ENCODE measurements around the gene MYO16.

The MYO16 gene

GRCh38 chr13:109093998-109094397, 464.6 kb downstream of the MYO16 start:
- no peaks in the 10 kb centered on the region for H3K36me3 ChIP-seq (ENCODE audit: control insufficient read depth, insufficient read depth, low read length)
- no peaks in the 10 kb centered on the region for H3K4me1 ChIP-seq (ENCODE audit: control insufficient read depth, insufficient read depth, low read length)
- H3K27me3 ChIP-seq (ENCODE audit: control insufficient read depth, insufficient read depth, low read length), result no peaks in the 10 kb centered on the region
- no peaks in the 10 kb centered on the region for H3K9me3 ChIP-seq (ENCODE audit: control insufficient read depth, insufficient read depth, low read length)
- no peak overlapping the region for H3K4me3 ChIP-seq (ENCODE audit: low read depth, low read length)
- H3K9ac ChIP-seq (ENCODE audit: low read depth, low read length), result no peak overlapping the region

GRCh38 chr13:109095126-109095525, 465.7 kb downstream of the MYO16 start:
- Histone ChIP-seq H3K9me3 (ENCODE audit: control insufficient read depth, insufficient read depth, low read length) (no peaks in the 10 kb centered on the region), H3K4me1 (ENCODE audit: control insufficient read depth, insufficient read depth, low read length) (no peaks in the 10 kb centered on the region), H3K36me3 (ENCODE audit: control insufficient read depth, insufficient read depth, low read length) (no peaks in the 10 kb centered on the region), H3K4me3 (ENCODE audit: low read depth, low read length) (no peak overlapping the region), H3K27me3 (ENCODE audit: control insufficient read depth, insufficient read depth, low read length) (no peaks in the 10 kb centered on the region), H3K9ac (ENCODE audit: low read depth, low read length) (no peak overlapping the region)

- Histone ChIP-seq H3K27me3 (ENCODE audit: control insufficient read depth, insufficient read depth, low read length) (no peaks in the 10 kb centered on the region), H3K4me1 (ENCODE audit: control insufficient read depth, insufficient read depth, low read length) (no peaks in the 10 kb centered on the region), H3K9ac (ENCODE audit: low read depth, low read length) (no peak overlapping the region)
Measured at GRCh38 chr13:109096101-109096500, 466.7 kb downstream of the MYO16 start.

GRCh38 chr13:109100705-109101304, 471.4 kb downstream of the MYO16 start:
- no peaks in the 10 kb centered on the region for H3K9me3 ChIP-seq (ENCODE audit: control insufficient read depth, insufficient read depth, low read length)
- H3K4me3 ChIP-seq (ENCODE audit: low read depth, low read length), result no peak overlapping the region
- no peak overlapping the region for H3K9ac ChIP-seq (ENCODE audit: low read depth, low read length)
- no peaks in the 10 kb centered on the region for H3K4me1 ChIP-seq (ENCODE audit: control insufficient read depth, insufficient read depth, low read length)
- H3K36me3 ChIP-seq (ENCODE audit: control insufficient read depth, insufficient read depth, low read length), result no peaks in the 10 kb centered on the region
- no peaks in the 10 kb centered on the region for H3K27me3 ChIP-seq (ENCODE audit: control insufficient read depth, insufficient read depth, low read length)

More at GRCh38 chr13:109096101-109096500, 466.7 kb downstream of the MYO16 start:
- H3K4me3 ChIP-seq (ENCODE audit: low read depth, low read length), result no peak overlapping the region
- H3K9me3 ChIP-seq (ENCODE audit: control insufficient read depth, insufficient read depth, low read length), result no peaks in the 10 kb centered on the region
- no peaks in the 10 kb centered on the region for H3K36me3 ChIP-seq (ENCODE audit: control insufficient read depth, insufficient read depth, low read length)

GRCh38 chr13:109101550-109102144, 472.2 kb downstream of the MYO16 start:
- H3K4me1 ChIP-seq (ENCODE audit: control insufficient read depth, insufficient read depth, low read length), result no peaks in the 10 kb centered on the region
- H3K9me3 ChIP-seq (ENCODE audit: control insufficient read depth, insufficient read depth, low read length), result no peaks in the 10 kb centered on the region
- no peak overlapping the region for H3K9ac ChIP-seq (ENCODE audit: low read depth, low read length)
- H3K27me3 ChIP-seq (ENCODE audit: control insufficient read depth, insufficient read depth, low read length), result no peaks in the 10 kb centered on the region
- no peak overlapping the region for H3K4me3 ChIP-seq (ENCODE audit: low read depth, low read length)
- H3K36me3 ChIP-seq (ENCODE audit: control insufficient read depth, insufficient read depth, low read length), result no peaks in the 10 kb centered on the region

GRCh38 chr13:109105899-109106298, 476.5 kb downstream of the MYO16 start:
- Histone ChIP-seq H3K36me3 (ENCODE audit: control insufficient read depth, insufficient read depth, low read length) (no peaks in the 10 kb centered on the region), H3K9me3 (ENCODE audit: control insufficient read depth, insufficient read depth, low read length) (no peaks in the 10 kb centered on the region), H3K4me3 (ENCODE audit: low read depth, low read length) (no peak overlapping the region), H3K4me1 (ENCODE audit: control insufficient read depth, insufficient read depth, low read length) (no peaks in the 10 kb centered on the region), H3K9ac (ENCODE audit: low read depth, low read length) (no peak overlapping the region), H3K27me3 (ENCODE audit: control insufficient read depth, insufficient read depth, low read length) (no peaks in the 10 kb centered on the region)

- no peaks in the 10 kb centered on the region for H3K36me3 ChIP-seq (ENCODE audit: control insufficient read depth, insufficient read depth, low read length)
- no peaks in the 10 kb centered on the region for H3K9me3 ChIP-seq (ENCODE audit: control insufficient read depth, insufficient read depth, low read length)
- no peaks in the 10 kb centered on the region for H3K4me1 ChIP-seq (ENCODE audit: control insufficient read depth, insufficient read depth, low read length)
- H3K4me3 ChIP-seq (ENCODE audit: low read depth, low read length), result no peak overlapping the region
- H3K27me3 ChIP-seq (ENCODE audit: control insufficient read depth, insufficient read depth, low read length), result no peaks in the 10 kb centered on the region
- H3K9ac ChIP-seq (ENCODE audit: low read depth, low read length), result no peak overlapping the region
Measured at GRCh38 chr13:109110159-109110558, 480.7 kb downstream of the MYO16 start.

GRCh38 chr13:109111141-109111540, 481.7 kb downstream of the MYO16 start:
- Histone ChIP-seq H3K27me3 (ENCODE audit: control insufficient read depth, insufficient read depth, low read length) (no peaks in the 10 kb centered on the region), H3K4me1 (ENCODE audit: control insufficient read depth, insufficient read depth, low read length) (no peaks in the 10 kb centered on the region), H3K9me3 (ENCODE audit: control insufficient read depth, insufficient read depth, low read length) (no peaks in the 10 kb centered on the region), H3K36me3 (ENCODE audit: control insufficient read depth, insufficient read depth, low read length) (no peaks in the 10 kb centered on the region), H3K4me3 (ENCODE audit: low read depth, low read length) (no peak overlapping the region), H3K9ac (ENCODE audit: low read depth, low read length) (no peak overlapping the region)

GRCh38 chr13:109113427-109113826, 484.0 kb downstream of the MYO16 start:
- Histone ChIP-seq H3K4me1 (ENCODE audit: control insufficient read depth, insufficient read depth, low read length) (no peaks in the 10 kb centered on the region), H3K9me3 (ENCODE audit: control insufficient read depth, insufficient read depth, low read length) (no peaks in the 10 kb centered on the region), H3K27me3 (ENCODE audit: control insufficient read depth, insufficient read depth, low read length) (no peaks in the 10 kb centered on the region), H3K9ac (ENCODE audit: low read depth, low read length) (no peak overlapping the region), H3K4me3 (ENCODE audit: low read depth, low read length) (no peak overlapping the region), H3K36me3 (ENCODE audit: control insufficient read depth, insufficient read depth, low read length) (no peaks in the 10 kb centered on the region)

- H3K9ac ChIP-seq (ENCODE audit: low read depth, low read length), result no peak overlapping the region
- H3K9me3 ChIP-seq (ENCODE audit: control insufficient read depth, insufficient read depth, low read length), result no peaks in the 10 kb centered on the region
- no peaks in the 10 kb centered on the region for H3K4me1 ChIP-seq (ENCODE audit: control insufficient read depth, insufficient read depth, low read length)
- H3K4me3 ChIP-seq (ENCODE audit: low read depth, low read length), result no peak overlapping the region
- no peaks in the 10 kb centered on the region for H3K27me3 ChIP-seq (ENCODE audit: control insufficient read depth, insufficient read depth, low read length)
- no peaks in the 10 kb centered on the region for H3K36me3 ChIP-seq (ENCODE audit: control insufficient read depth, insufficient read depth, low read length)
Measured at GRCh38 chr13:109114162-109114561, 484.8 kb downstream of the MYO16 start.

GRCh38 chr13:109114991-109115390, 485.6 kb downstream of the MYO16 start:
- H3K4me3 ChIP-seq (ENCODE audit: low read depth, low read length), result no peak overlapping the region
- H3K36me3 ChIP-seq (ENCODE audit: control insufficient read depth, insufficient read depth, low read length), result no peaks in the 10 kb centered on the region
- no peak overlapping the region for H3K9ac ChIP-seq (ENCODE audit: low read depth, low read length)
- no peaks in the 10 kb centered on the region for H3K27me3 ChIP-seq (ENCODE audit: control insufficient read depth, insufficient read depth, low read length)
- no peaks in the 10 kb centered on the region for H3K9me3 ChIP-seq (ENCODE audit: control insufficient read depth, insufficient read depth, low read length)
- no peaks in the 10 kb centered on the region for H3K4me1 ChIP-seq (ENCODE audit: control insufficient read depth, insufficient read depth, low read length)

- Histone ChIP-seq H3K9me3 (ENCODE audit: control insufficient read depth, insufficient read depth, low read length) (no peaks in the 10 kb centered on the region), H3K9ac (ENCODE audit: low read depth, low read length) (no peak overlapping the region), H3K4me1 (ENCODE audit: control insufficient read depth, insufficient read depth, low read length) (no peaks in the 10 kb centered on the region), H3K4me3 (ENCODE audit: low read depth, low read length) (no peak overlapping the region), H3K27me3 (ENCODE audit: control insufficient read depth, insufficient read depth, low read length) (no peaks in the 10 kb centered on the region), H3K36me3 (ENCODE audit: control insufficient read depth, insufficient read depth, low read length) (no peaks in the 10 kb centered on the region)
Measured at GRCh38 chr13:109118521-109118920, 489.1 kb downstream of the MYO16 start.

Data from iPS-15b (cell line).